ENCODE data around the gene ARID3A.
A peak's percentile ranks its signal among the peaks of the same experiment; 100 is the strongest.
"Not testable (repeated sequence)": the region's sequence is repeated elsewhere in the genome, so short reads cannot be mapped to it uniquely, and the experiment has no call there.

The ARID3A gene

DNA sequence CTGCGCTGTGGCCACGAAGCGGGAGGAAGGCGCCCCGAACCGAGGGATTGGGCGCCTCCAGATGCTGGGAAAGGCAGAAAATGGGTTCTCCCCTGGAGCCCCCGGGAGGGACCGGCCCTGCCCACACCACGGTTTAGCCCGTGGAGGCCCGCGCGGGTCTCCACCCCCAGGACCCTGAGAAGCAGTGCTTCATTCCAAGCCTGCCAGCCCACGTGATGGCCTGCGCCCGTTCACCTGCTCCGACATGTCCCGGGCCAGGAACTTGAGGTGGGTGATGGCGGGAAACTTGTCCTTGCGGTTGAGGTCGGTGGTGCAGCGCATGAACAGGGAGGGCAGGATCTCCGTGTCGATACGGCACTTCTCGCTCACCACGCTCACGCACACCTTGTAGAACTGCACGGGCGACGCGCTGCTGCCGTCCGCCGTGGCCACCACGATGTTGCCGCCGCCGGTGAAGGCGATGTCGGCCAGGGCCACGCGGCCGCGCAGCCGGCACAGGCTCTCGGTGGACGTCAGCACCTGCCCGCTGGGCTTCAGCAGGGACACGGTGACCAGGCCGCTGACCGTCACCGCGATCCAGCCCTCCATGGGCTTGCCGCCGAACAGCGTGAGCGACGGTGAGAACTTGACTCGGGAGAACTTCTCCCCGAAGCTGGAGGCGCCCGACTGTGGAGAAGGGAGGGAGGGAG is 40.2 kb upstream of the ARID3A start:
- H3K4me3 ChIP-seq (ENCODE audit: low read depth, low read length): no peak overlapping the region
- no peak overlapping the region for H3K9ac ChIP-seq (ENCODE audit: low read depth, low read length)
- no peaks in the 10 kb centered on the region for H3K4me1 ChIP-seq (ENCODE audit: control insufficient read depth, insufficient read depth, low read length)
- no peaks in the 10 kb centered on the region for H3K9me3 ChIP-seq (ENCODE audit: control insufficient read depth, insufficient read depth, low read length)
- no peaks in the 10 kb centered on the region for H3K27me3 ChIP-seq (ENCODE audit: control insufficient read depth, insufficient read depth, low read length)
- H3K36me3 ChIP-seq (ENCODE audit: control insufficient read depth, insufficient read depth, low read length): peaks cover 53% of the 10 kb centered on the region

DNA sequence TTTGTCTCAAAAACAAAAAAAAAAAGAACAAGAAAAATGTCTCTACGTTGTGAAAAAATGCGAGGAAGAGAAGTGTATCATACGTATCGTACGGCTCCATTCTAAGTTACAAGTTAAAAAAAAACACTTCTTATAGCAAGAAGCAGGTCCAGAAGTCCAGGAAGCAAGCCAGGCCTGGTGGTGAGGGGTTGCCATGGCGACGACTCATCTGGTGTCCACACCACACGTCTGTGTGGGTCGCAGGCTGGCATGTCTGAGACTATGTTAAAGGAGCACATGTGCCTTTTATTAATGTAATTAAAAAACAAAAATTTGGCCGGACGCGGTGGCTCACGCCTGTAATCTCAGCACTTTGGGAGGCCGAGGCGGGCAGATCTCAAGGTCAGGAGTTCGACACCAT is 38.8 kb upstream of the ARID3A start:
- Histone ChIP-seq H3K4me1 (ENCODE audit: control insufficient read depth, insufficient read depth, low read length) (no peaks in the 10 kb centered on the region), H3K9me3 (ENCODE audit: control insufficient read depth, insufficient read depth, low read length) (no peaks in the 10 kb centered on the region), H3K36me3 (ENCODE audit: control insufficient read depth, insufficient read depth, low read length) (peaks cover 52% of the 10 kb centered on the region), H3K9ac (ENCODE audit: low read depth, low read length) (no peak overlapping the region), H3K4me3 (ENCODE audit: low read depth, low read length) (no peak overlapping the region), H3K27me3 (ENCODE audit: control insufficient read depth, insufficient read depth, low read length) (no peaks in the 10 kb centered on the region)

DNA sequence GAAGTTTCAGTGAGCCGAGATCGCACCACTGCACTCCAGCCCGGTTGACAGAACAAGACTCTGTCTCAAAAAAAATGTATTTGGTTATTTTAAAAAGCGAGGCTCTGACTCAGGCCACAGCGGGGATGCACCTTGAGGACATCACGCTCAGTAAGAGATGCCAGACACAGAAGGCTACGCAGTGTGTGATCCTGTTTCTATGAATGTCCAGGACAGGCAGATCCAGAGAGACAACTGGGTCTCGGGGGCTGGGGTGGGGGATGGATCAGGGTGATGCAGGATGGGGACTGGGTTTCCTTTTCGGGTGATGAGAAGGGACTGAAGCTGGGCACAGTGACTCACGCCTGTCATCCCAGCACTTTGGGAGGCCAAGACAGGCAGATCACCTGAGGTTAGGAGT is 38.2 kb upstream of the ARID3A start:
- Histone ChIP-seq H3K4me3 (ENCODE audit: low read depth, low read length) (no peak overlapping the region), H3K4me1 (ENCODE audit: control insufficient read depth, insufficient read depth, low read length) (no peaks in the 10 kb centered on the region), H3K9me3 (ENCODE audit: control insufficient read depth, insufficient read depth, low read length) (no peaks in the 10 kb centered on the region), H3K9ac (ENCODE audit: low read depth, low read length) (no peak overlapping the region), H3K27me3 (ENCODE audit: control insufficient read depth, insufficient read depth, low read length) (no peaks in the 10 kb centered on the region), H3K36me3 (ENCODE audit: control insufficient read depth, insufficient read depth, low read length) (peaks cover 51% of the 10 kb centered on the region)

DNA sequence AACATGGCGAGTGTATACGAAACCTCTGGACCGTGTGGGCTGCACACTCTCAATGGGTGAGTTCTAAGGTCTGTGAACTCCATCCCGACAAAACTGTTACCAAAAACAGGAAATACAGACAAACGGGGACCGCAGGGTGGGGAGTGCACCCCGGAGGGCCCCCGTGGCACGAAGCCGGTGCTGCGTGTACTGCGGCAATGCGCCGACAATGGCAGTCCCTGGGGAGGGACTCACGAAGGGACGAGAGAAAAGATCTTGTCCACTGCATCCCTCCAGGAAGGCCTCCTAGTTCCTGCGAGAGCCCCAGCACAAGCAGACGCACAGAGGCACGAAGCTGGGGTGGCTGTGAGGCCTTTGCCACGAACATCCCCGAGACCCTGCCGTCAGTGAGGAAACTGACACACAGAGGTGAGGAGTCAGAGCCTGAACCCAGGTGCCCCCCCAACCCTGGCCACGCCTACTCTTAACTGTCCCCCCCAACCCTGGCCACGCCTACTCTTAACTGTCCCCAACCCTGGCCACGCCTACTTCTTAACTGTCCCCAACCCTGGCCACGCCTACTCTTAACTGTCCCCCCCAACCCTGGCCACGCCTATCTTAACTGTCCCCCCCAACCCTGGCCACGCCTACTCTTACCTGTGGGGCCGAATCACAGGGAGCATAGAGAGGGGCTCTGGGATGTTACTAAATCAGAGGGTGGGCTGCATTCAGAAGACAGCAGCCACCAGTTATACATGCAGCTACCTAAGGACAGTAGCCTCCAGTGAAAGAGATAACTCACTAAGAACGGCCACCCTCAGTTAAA is 37.1 kb upstream of the ARID3A start:
- H3K9ac ChIP-seq (ENCODE audit: low read depth, low read length): no peak overlapping the region
- peaks cover 44% of the 10 kb centered on the region for H3K36me3 ChIP-seq (ENCODE audit: control insufficient read depth, insufficient read depth, low read length)
- H3K27me3 ChIP-seq (ENCODE audit: control insufficient read depth, insufficient read depth, low read length): no peaks in the 10 kb centered on the region
- no peaks in the 10 kb centered on the region for H3K4me1 ChIP-seq (ENCODE audit: control insufficient read depth, insufficient read depth, low read length)
- H3K4me3 ChIP-seq (ENCODE audit: low read depth, low read length): no peak overlapping the region
- H3K9me3 ChIP-seq (ENCODE audit: control insufficient read depth, insufficient read depth, low read length): no peaks in the 10 kb centered on the region

DNA sequence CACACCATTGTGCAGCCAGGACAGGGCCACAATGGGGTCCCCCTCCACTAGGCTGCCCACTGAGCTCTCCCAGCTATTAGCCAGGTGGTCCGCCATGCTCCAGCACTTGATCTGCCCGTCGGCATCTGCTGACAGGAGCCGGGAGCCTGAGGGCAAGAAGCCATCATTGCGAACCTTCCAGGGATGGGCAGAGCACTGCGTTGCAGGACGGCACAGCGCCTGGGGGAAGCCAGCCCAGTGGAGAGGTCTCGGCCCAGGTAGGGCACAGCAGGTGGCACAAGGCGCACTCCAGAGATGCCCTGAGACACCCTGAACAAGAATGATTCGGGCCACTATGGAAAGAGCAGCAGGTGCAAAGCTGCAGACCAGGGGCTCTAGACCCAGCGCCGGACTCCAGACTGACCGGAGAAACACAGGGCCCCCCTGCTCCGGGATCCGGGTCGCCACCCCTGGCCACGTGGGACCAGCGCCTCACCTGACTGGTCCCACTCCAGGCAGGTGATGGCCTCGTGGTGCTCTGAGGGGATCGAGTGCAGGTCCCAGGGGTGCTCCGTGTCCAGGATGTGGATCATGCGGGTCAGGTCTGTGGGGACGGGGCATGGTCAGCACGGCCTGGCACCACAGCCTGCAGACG is 36.1 kb upstream of the ARID3A start:
- Histone ChIP-seq H3K4me3 (ENCODE audit: low read depth, low read length) (no peak overlapping the region), H3K36me3 (ENCODE audit: control insufficient read depth, insufficient read depth, low read length) (peaks cover 41% of the 10 kb centered on the region), H3K4me1 (ENCODE audit: control insufficient read depth, insufficient read depth, low read length) (no peaks in the 10 kb centered on the region), H3K27me3 (ENCODE audit: control insufficient read depth, insufficient read depth, low read length) (no peaks in the 10 kb centered on the region), H3K9ac (ENCODE audit: low read depth, low read length) (no peak overlapping the region), H3K9me3 (ENCODE audit: control insufficient read depth, insufficient read depth, low read length) (no peaks in the 10 kb centered on the region)

DNA sequence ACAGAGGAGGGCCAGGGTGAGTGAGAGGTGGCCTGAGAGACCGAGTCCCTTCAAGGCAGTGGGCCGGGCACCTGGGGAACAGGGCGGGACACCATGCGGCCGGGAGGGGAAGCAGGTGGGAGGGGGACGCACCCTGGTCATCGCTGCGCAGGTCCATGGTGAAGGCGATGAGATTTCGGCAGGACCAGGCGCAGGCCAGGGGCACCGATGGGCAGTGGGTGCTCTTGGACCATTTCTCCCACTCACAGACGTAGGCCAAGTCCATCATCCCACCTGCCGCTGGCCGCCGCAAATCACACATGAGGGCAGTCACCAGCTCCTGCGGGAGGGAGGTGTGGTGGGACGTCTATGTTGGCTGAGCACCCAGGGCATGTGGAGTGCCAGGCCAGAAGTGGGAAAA is 35.0 kb upstream of the ARID3A start:
- no peaks in the 10 kb centered on the region for H3K9me3 ChIP-seq (ENCODE audit: control insufficient read depth, insufficient read depth, low read length)

DNA sequence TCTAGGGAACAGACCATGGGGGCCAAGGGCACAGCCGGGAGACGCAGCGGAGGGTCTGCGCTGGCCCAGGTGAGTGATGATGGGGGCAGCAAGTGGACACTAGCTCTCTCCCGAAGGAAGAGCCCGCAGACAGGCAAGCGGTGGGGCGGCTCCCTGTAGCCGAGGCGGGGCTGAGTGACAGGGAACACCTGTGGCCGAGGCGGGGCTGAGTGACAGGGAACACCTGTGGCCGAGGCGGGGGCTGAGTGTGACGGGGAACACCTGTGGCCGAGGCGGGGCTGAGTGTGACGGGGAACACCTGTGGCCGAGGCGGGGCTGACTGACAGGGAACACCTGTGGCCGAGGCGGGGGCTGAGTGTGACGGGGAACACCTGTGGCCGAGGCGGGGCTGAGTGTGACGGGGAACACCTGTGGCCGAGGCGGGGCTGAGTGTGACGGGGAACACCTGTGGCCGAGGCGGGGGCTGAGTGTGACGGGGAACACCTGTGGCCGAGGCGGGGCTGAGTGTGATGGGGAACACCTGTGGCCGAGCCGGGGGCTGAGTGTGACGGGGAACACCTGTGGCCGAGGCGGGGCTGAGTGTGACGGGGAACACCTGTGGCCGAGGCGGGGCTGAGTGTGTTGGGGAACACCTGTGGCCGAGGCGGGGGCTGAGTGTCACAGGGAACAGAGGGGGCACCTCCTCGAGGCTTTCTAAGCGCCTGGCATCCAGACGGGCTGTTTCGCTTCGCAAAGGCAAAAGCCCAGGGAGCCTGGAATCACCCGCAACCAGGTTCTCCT is 34.2 kb upstream of the ARID3A start:
- peaks cover 34% of the 10 kb centered on the region for H3K36me3 ChIP-seq (ENCODE audit: control insufficient read depth, insufficient read depth, low read length)
- H3K9ac ChIP-seq (ENCODE audit: low read depth, low read length); H3K9me3 ChIP-seq (ENCODE audit: control insufficient read depth, insufficient read depth, low read length): not testable (repeated sequence)

More for the DNA sequence above, 35.0 kb upstream of the ARID3A start:
- Histone ChIP-seq H3K27me3 (ENCODE audit: control insufficient read depth, insufficient read depth, low read length) (no peaks in the 10 kb centered on the region), H3K36me3 (ENCODE audit: control insufficient read depth, insufficient read depth, low read length) (peaks cover 32% of the 10 kb centered on the region), H3K4me3 (ENCODE audit: low read depth, low read length) (no peak overlapping the region), H3K9ac (ENCODE audit: low read depth, low read length) (no peak overlapping the region), H3K4me1 (ENCODE audit: control insufficient read depth, insufficient read depth, low read length) (no peaks in the 10 kb centered on the region)

DNA sequence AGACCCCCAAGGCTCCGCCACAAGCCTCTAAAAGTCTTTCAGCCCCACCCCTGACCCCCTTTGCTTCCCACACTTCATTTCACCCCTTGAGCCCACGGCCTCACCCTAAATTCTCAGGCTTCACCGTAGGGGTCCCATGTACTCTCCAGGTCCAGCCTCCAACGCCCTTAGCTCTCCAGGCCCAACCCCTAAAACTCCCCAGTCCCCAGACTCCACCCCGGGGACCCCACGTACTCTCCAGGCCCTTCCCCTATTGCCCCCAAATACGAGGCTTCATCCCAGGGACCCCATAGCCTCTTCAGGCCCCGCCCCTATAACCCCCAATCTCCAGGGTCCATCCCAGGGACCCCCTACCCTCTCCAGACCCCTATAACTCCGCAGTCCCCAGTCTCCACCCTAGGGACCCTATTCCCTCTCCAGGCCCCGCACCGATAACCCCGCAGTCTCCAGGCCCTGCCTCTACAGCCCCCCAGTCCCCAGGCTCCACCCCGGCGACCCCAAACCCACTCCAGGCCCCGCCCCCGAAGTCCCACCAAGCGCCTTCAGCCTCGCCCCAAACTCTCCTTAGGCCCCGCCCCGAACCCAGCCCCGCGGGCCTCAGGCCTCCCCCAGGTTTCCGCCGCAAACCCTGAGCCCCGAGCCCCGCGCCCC is 33.5 kb upstream of the ARID3A start:
- Histone ChIP-seq H3K9ac (ENCODE audit: low read depth, low read length) (no peak overlapping the region), H3K4me1 (ENCODE audit: control insufficient read depth, insufficient read depth, low read length) (no peaks in the 10 kb centered on the region), H3K9me3 (ENCODE audit: control insufficient read depth, insufficient read depth, low read length) (no peaks in the 10 kb centered on the region)

More for the DNA sequence above, 34.2 kb upstream of the ARID3A start:
- H3K27me3 ChIP-seq (ENCODE audit: control insufficient read depth, insufficient read depth, low read length); H3K4me1 ChIP-seq (ENCODE audit: control insufficient read depth, insufficient read depth, low read length): not testable (repeated sequence)
- peak overlapping the region; percentile 73 for H3K4me3 ChIP-seq (ENCODE audit: low read depth, low read length)

DNA sequence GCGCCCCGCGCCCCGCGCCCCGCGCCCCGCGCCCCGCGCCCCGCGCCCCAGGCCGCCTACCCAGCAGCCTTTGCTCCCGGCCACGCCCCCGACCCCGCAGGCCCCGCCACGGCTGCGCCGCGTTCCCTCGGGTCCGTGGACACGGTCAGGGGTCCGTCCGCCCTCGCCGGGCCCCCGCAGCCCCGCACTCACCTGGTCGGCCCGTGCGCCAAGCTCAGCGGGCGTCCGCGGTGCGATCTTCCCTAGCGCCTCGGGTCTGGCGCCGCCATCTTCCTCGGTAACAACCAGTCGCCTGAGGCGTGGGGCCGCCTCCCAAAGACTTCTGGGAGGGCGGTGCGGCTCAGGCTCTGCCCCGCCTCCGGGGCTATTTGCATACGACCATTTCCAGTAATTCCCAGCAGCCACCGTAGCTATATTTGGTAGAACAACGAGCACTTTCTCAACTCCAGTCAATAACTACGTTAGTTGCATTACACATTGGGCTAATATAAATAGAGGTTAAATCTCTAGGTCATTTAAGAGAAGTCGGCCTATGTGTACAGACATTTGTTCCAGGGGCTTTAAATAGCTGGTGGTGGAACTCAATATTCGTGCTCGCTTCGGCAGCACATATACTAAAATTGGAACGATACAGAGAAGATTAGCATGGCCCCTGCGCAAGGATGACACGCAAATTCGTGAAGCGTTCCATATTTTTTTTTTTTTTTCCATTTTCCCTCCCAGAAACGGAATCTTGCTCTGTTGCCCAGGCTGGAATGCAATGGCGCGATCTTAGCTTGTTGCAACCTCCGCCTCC is 32.7 kb upstream of the ARID3A start, which contains the start of the genes MED16 and RNU6-9:
TSS of gene MED16 (minus strand) at position 294 of the 796 bp plus-strand sequence. CDS start 2,056 bp downstream, outside the sequence.
TSS of gene RNU6-9 (plus strand) at position 591 of the 796 bp plus-strand sequence.
- H3K9me3 ChIP-seq (ENCODE audit: control insufficient read depth, insufficient read depth, low read length): no peaks in the 10 kb centered on the region

More for the DNA sequence above, 33.5 kb upstream of the ARID3A start:
- Histone ChIP-seq H3K36me3 (ENCODE audit: control insufficient read depth, insufficient read depth, low read length) (peaks cover 33% of the 10 kb centered on the region), H3K4me3 (ENCODE audit: low read depth, low read length) (peak overlapping the region; percentile 73), H3K27me3 (ENCODE audit: control insufficient read depth, insufficient read depth, low read length) (no peaks in the 10 kb centered on the region)

DNA sequence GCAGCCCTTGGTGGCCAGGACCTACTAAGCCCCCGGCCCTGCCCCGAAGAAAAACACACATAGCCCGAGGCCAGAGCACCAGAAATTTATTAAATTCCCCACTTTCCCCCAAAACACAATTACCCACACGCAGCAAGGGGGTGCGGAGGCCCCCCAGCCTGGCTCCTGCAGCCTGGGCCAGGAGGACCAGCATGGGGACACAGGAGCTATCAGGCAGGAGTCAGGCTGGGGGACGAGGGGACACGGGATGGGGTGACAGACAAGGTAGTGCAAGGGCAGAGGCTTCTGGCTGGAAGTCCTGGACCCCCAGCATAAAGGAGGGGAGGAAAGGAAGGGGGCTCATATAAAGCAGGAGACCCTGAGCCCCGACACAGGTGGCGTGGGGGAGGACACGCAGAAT is 29.4 kb upstream of the ARID3A start:
- no peak overlapping the region for H3K4me3 ChIP-seq (ENCODE audit: low read depth, low read length)
- H3K4me1 ChIP-seq (ENCODE audit: control insufficient read depth, insufficient read depth, low read length): no peaks in the 10 kb centered on the region
- no peaks in the 10 kb centered on the region for H3K27me3 ChIP-seq (ENCODE audit: control insufficient read depth, insufficient read depth, low read length)
- no peak overlapping the region for H3K9ac ChIP-seq (ENCODE audit: low read depth, low read length)
- peaks cover 25% of the 10 kb centered on the region for H3K36me3 ChIP-seq (ENCODE audit: control insufficient read depth, insufficient read depth, low read length)
- H3K9me3 ChIP-seq (ENCODE audit: control insufficient read depth, insufficient read depth, low read length): no peaks in the 10 kb centered on the region

More for the DNA sequence above, 32.7 kb upstream of the ARID3A start, which contains the start of the genes MED16 and RNU6-9:
- Histone ChIP-seq H3K27me3 (ENCODE audit: control insufficient read depth, insufficient read depth, low read length) (no peaks in the 10 kb centered on the region), H3K36me3 (ENCODE audit: control insufficient read depth, insufficient read depth, low read length) (peaks cover 33% of the 10 kb centered on the region), H3K4me3 (ENCODE audit: low read depth, low read length) (peak within 1 kb of the TSS; percentile 73), H3K9ac (ENCODE audit: low read depth, low read length) (peak within 1 kb of the TSS; percentile 88), H3K4me1 (ENCODE audit: control insufficient read depth, insufficient read depth, low read length) (no peaks in the 10 kb centered on the region)
